ENCODE data around the gene GPANK1. TPM values are rescaled to one million over a fixed set of nuclear protein-coding genes. Genes with fewer than 3 reads are reported as not detected.

The GPANK1 gene
- total RNA-seq, 1 experiment from 2014 or later, result 11.5 TPM

DNA sequence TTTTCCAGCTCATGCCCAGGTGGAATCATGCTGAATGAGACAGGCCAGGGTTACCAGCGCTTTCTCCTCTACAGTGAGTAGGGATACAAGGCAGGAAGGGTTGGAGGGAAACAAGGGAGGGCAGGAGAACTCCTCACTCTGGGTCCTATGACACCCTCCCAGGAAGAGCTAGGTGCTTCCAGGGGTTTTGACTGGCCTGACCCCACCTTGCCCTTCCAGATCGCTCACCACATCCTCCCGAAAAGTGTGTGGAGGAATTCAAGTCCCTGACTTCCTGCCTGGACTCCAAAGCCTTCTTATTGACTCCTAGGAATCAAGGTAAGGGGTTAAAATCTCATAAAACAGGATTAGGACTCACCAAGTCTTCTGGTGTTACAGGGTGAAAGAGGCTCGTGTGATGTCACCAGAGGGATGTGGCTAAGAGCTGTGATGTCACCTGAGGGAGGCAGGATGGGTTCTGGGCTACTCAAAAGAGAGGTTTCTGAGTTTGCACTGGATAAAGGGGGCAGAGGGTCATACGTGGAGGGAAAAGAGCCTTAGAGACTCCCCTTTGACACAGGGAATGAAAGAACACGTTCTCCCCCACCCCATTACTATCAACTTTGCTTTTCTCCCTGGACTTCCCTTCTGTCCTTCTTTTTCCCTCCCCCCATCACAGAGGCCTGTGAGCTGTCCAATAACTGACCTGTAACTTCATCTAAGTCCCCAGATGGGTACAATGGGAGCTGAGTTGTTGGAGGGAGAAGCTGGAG lies 7.2 kb downstream of the GPANK1 start:
- H3K79me2 ChIP-seq (ENCODE audit: low read depth), result peaks cover 33% of the 10 kb centered on the region
- H3K9me3 ChIP-seq (ENCODE audit: insufficient read depth, low read depth), result no peaks in the 10 kb centered on the region
- no peak overlapping the region for H2AFZ ChIP-seq
- no peaks in the 10 kb centered on the region for H3K27me3 ChIP-seq (ENCODE audit: insufficient read depth, low read depth)
- ChIA-PET POLR2A (ENCODE audit: unreplicated experiment) (interaction anchor here (0.6 kb wide), 1 partner anchor 110 kb away, joined by 10 read pairs; the partner anchor contains the start of gene NFKBIL1), CTCF (interaction anchor here (0.7 kb wide), 1 partner anchor 273 kb away, joined by 3 read pairs; no protein-coding TSS in a partner anchor)
- H3F3A ChIP-seq (ENCODE audit: insufficient read depth, low read depth), result peaks cover 30% of the 10 kb centered on the region
- H4K20me1 ChIP-seq (ENCODE audit: insufficient read depth), result 0 out of 2 replicates have a peak, but pooled peaks cover 7% of the 10 kb centered on the region
- H3K4me1 ChIP-seq (replicated peaks; ENCODE audit: insufficient read depth), result peaks cover 19% of the 10 kb centered on the region
- H3K4me2 ChIP-seq, result 0 out of 2 replicates have a peak overlapping the region, but pooled peaks have one; percentile 88
- DNase-seq, result no peak
- no peak overlapping the region for H3K4me3 ChIP-seq
- H3K9me2 ChIP-seq (ENCODE audit: insufficient read depth), result no peaks in the 10 kb centered on the region
- intact Hi-C loops (cut with micrococcal nuclease; ENCODE audit: unreplicated experiment), result no loop called here
- no peak for TF ChIP-seq EZH2 (IDR thresholded peaks at IDR 0.05; ENCODE audit: low read depth)
- TF ChIP-seq, protein P1, sequence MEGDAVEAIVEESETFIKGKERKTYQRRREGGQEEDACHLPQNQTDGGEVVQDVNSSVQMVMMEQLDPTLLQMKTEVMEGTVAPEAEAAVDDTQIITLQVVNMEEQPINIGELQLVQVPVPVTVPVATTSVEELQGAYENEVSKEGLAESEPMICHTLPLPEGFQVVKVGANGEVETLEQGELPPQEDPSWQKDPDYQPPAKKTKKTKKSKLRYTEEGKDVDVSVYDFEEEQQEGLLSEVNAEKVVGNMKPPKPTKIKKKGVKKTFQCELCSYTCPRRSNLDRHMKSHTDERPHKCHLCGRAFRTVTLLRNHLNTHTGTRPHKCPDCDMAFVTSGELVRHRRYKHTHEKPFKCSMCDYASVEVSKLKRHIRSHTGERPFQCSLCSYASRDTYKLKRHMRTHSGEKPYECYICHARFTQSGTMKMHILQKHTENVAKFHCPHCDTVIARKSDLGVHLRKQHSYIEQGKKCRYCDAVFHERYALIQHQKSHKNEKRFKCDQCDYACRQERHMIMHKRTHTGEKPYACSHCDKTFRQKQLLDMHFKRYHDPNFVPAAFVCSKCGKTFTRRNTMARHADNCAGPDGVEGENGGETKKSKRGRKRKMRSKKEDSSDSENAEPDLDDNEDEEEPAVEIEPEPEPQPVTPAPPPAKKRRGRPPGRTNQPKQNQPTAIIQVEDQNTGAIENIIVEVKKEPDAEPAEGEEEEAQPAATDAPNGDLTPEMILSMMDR (conservative IDR thresholded peaks at IDR 0.05), result no peak
- BruUV-seq (replicated peaks), result no TSS peak
- H3K27ac ChIP-seq, result no peak overlapping the region
- 0 out of 2 replicates have a peak, but pooled peaks cover 4% of the 10 kb centered on the region for H3K36me3 ChIP-seq (ENCODE audit: low read depth)

DNA sequence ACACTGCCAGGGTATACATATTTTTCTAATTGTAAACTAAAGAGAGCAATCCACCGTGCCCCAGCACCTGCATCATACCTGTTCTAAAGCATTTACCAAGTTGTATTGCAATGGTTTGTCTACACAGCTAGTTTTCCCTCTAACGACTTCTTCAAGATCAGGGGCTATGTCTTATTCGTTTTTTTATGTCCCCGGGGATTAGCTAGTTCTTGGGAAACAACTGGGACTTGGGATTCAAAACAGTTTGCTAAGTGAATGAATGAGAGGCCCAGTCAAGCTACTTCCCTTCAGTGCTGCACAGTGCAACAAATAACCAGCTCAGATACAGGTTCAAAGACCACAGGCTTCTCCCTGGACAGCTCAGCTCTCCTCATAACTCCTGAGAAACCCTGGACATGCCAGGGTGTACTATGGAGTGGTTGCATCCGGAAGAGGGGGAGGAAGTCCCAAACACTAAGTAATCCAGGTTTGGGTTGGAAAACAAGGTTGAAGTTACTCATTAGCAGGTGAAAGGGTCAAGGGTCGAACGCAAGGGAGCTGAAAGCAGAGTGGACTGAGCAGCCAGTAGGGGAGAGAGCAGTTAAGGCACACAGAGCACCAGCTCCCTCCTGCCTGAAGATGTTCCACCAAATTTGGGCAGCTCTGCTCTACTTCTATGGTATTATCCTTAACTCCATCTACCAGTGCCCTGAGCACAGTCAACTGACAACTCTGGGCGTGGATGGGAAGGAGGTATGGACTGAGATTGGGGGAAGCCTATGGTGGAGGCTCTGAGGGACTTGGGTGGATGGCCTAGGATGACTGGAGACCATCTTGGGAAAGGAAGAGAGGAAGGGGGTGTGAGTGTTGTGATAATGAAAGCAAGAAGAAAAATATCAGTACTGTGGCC lies 9.2 kb downstream of the GPANK1 start, which contains the start of gene APOM:
APOM (plus strand) TSS at position 546 of the 889 bp plus-strand sequence; CDS start at position 619, 73 bp downstream.
- Histone ChIP-seq H3K9me3 (ENCODE audit: insufficient read depth, low read depth) (no peaks in the 10 kb centered on the region), H3K4me2 (no peak within 1 kb of the TSS), H3K27me3 (ENCODE audit: insufficient read depth, low read depth) (no peaks in the 10 kb centered on the region), H3K27ac (no peak within 1 kb of the TSS), H3K79me2 (ENCODE audit: low read depth) (peaks cover 46% of the 10 kb centered on the region), H3K36me3 (ENCODE audit: low read depth) (peaks cover 4% of the 10 kb centered on the region; the same call in 1 of the 2 replicates), H3K9me2 (ENCODE audit: insufficient read depth) (no peaks in the 10 kb centered on the region), H3K4me3 (no peak within 1 kb of the TSS), H2AFZ (no peak within 1 kb of the TSS), H3F3A (ENCODE audit: insufficient read depth, low read depth) (peaks cover 20% of the 10 kb centered on the region), H4K20me1 (ENCODE audit: insufficient read depth) (peaks cover 19% of the 10 kb centered on the region; the same call in 1 of the 2 replicates), H3K4me1 (replicated peaks; ENCODE audit: insufficient read depth) (peaks cover 27% of the 10 kb centered on the region)
- POLR2A ChIA-PET (ENCODE audit: unreplicated experiment), result interaction anchor here (0.6 kb wide), 1 partner anchor 32 kb away, joined by 8 read pairs; no protein-coding TSS in a partner anchor
- TF ChIP-seq, protein P1 (conservative IDR thresholded peaks at IDR 0.05), result no peak
- TF ChIP-seq EZH2 (IDR thresholded peaks at IDR 0.05; ENCODE audit: low read depth), result no peak
- no TSS peak for BruUV-seq (replicated peaks)
- intact Hi-C loops (cut with micrococcal nuclease; ENCODE audit: unreplicated experiment), result no loop called here
- CTCF ChIA-PET, result no interaction called here
- DNase-seq, result no peak
